Measurements from ENCODE around the gene TSFM. TPM values are rescaled to one million over a fixed set of nuclear protein-coding genes. Genes with fewer than 3 reads are reported as not detected.

The TSFM gene
- total RNA-seq, 4 donors from 2014 or later, result 19.6 to 35.4 (median 29.1) TPM

GRCh38 chr12:57756406-57757341 is 25.9 kb upstream of the TSFM start:
- Histone ChIP-seq H3K4me1 (peaks cover 41% of the 10 kb centered on the region), H3K27ac (no peak overlapping the region), H3K27me3 (no peaks in the 10 kb centered on the region), H3K9me3 (no peaks in the 10 kb centered on the region), H3K36me3 (peaks cover 16% of the 10 kb centered on the region), H3K4me3 (peak overlapping the region; percentile 85)
- TF ChIP-seq EP300 (IDR thresholded peaks at IDR 0.05) (no peak), CTCF (IDR thresholded peaks at IDR 0.05) (peak in 1 of 2 donors; percentile 55), POLR2A (IDR thresholded peaks at IDR 0.05) (no peak), POLR2AphosphoS5 (IDR thresholded peaks at IDR 0.05) (no peak)
- WGBS, result 59% methylated on average over 19 of the region's 22 CpGs
- DNase-seq (ENCODE audit: low spot score in 2 of 2), result no peak

- 92% methylated on average over 4 of the region's 4 CpGs for WGBS
- Histone ChIP-seq H3K4me1 (peaks cover 34% of the 10 kb centered on the region), H3K27ac (no peak overlapping the region), H3K27me3 (no peaks in the 10 kb centered on the region), H3K36me3 (peaks cover 16% of the 10 kb centered on the region), H3K4me3 (no peak overlapping the region), H3K9me3 (no peaks in the 10 kb centered on the region)
- DNase-seq (ENCODE audit: low spot score in 2 of 2), result no peak
- TF ChIP-seq EP300 (IDR thresholded peaks at IDR 0.05) (no peak), POLR2A (IDR thresholded peaks at IDR 0.05) (no peak), POLR2AphosphoS5 (IDR thresholded peaks at IDR 0.05) (no peak), CTCF (IDR thresholded peaks at IDR 0.05) (no peak)
These were observed 24.8 kb upstream of the TSFM start for GRCh38 chr12:57757771-57758170.

GRCh38 chr12:57758552-57759359 is 23.8 kb upstream of the TSFM start:
- no peak for DNase-seq (ENCODE audit: low spot score in 2 of 2)
- H3K36me3 ChIP-seq, result peaks cover 16% of the 10 kb centered on the region
- TF ChIP-seq CTCF (IDR thresholded peaks at IDR 0.05) (no peak), POLR2AphosphoS5 (IDR thresholded peaks at IDR 0.05) (no peak), EP300 (IDR thresholded peaks at IDR 0.05) (no peak), POLR2A (IDR thresholded peaks at IDR 0.05) (no peak)
- 90% methylated on average over 9 of the region's 25 CpGs for WGBS
- no peak overlapping the region for H3K27ac ChIP-seq
- H3K4me3 ChIP-seq, result no peak overlapping the region
- peaks cover 27% of the 10 kb centered on the region for H3K4me1 ChIP-seq
- peaks cover 8% of the 10 kb centered on the region for H3K27me3 ChIP-seq
- H3K9me3 ChIP-seq, result no peaks in the 10 kb centered on the region

- Histone ChIP-seq H3K36me3 (peaks cover 16% of the 10 kb centered on the region), H3K27ac (no peak overlapping the region), H3K9me3 (no peaks in the 10 kb centered on the region), H3K27me3 (peaks cover 15% of the 10 kb centered on the region), H3K4me3 (no peak overlapping the region), H3K4me1 (peaks cover 20% of the 10 kb centered on the region)
- 28% methylated on average over 3 of the region's 3 CpGs for WGBS
- TF ChIP-seq POLR2AphosphoS5 (IDR thresholded peaks at IDR 0.05) (no peak), CTCF (IDR thresholded peaks at IDR 0.05) (peak in 1 of 2 donors; percentile 36)
- no peak for DNase-seq (ENCODE audit: low spot score in 2 of 2)
These were observed 23.1 kb upstream of the TSFM start for GRCh38 chr12:57759360-57759980.

All from suprapubic skin (tissue), 4 donors.